ENCODE results near the gene COBL. TPM values are rescaled to one million over a fixed set of nuclear protein-coding genes. Genes with fewer than 3 reads are reported as not detected.

Gene COBL, protein sequence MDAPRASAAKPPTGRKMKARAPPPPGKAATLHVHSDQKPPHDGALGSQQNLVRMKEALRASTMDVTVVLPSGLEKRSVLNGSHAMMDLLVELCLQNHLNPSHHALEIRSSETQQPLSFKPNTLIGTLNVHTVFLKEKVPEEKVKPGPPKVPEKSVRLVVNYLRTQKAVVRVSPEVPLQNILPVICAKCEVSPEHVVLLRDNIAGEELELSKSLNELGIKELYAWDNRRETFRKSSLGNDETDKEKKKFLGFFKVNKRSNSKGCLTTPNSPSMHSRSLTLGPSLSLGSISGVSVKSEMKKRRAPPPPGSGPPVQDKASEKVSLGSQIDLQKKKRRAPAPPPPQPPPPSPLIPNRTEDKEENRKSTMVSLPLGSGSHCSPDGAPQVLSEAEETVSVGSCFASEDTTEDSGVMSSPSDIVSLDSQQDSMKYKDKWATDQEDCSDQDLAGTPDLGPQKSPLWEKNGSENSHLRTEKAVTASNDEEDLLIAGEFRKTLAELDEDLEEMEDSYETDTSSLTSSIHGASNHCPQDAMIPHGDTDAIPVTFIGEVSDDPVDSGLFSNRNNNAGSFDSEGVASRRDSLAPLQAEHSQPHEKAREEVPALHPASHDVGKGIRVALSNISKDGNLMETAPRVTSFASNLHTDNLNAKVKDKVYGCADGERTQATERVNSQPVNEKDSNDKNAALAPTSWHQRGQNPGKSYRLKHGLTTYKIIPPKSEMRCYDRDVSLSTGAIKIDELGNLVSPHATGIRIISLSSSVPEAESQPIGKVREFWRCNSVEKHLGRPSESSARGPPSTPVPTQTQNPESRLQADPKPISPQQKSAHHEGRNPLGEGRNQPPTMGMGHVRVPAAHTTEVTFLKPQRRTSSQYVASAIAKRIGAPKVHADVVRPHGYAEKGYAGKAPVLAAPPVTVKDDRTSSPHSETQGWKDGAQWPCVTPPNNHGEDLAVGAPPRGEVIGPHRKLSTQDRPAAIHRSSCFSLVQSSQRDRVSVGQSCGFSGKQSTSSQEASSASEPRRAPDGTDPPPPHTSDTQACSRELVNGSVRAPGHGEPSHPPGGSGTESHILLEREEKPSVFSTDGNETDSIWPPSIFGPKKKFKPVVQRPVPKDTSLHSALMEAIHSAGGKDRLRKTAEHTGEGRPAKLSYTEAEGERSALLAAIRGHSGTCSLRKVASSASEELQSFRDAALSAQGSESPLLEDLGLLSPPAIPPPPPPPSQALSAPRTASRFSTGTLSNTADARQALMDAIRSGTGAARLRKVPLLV
- total RNA-seq = not detected in 2 replicates

DNA sequence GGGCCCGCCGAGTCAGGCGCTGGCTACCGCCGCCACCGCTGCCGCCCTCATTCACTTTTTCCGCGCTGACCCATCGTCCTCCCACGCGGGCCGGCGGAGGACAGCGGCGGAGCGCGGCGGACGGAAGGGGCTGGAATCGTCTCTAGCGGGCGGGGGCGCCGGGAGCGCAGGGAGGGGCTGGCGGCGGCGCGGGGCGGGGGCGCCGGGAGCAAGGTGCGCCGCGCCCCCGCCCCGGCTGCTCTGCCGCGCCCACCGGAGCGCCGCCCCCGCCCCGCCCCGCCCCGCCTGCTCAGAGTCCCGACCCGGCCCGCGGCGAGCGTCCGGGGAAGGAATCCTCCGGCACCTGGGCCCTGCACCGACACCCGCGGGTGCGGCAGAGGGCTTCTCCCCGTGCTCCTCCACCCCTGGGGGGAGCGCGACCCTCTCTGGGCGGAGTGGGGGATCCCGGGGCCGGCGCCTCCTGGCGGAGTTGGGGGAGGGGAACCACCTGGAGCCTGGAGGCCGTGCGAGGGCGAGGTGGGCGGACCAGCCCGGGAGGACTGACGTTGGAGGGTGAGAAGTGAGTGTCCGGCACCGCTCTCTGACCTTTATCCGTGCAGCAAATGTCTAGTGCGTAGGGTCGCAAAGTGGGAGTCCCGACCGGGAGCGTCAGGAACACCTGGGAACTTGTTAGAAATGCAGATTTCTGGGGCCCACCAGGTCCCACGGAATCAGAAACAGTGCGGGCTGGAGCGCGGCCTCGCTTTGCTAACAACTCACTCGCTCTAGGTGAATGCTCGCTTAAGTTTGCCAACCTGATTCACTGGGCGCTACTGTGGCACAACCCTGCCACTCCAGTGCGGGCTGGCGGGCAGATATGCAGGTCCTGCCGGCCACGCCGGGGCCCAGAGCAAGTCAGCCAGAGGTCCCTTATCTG is at the start of gene COBL:
TSS of gene COBL (minus strand) at position 144 of the 916 bp plus-strand sequence. CDS start 176 bp downstream, outside the sequence.

Data from placental pericyte (primary cell).